WTC11 (cell line): Measurements from ENCODE around the gene PC.

ENCODE experiments used
- CTCF ChIP-seq: fragments of 200-600 bp; IDR thresholded peaks from 2 replicates; pipeline ENCODE4 v1.8.0; 2022; ENCODE audit warnings: antibody characterized with exemption
- E2F4 ChIP-seq: sonication (generic); formaldehyde crosslinking; IDR thresholded peaks from 2 replicates; pipeline ENCODE4 v1.8.1; 2022; ENCODE audit warnings: low read depth, mild to moderate bottlenecking, moderate library complexity, missing genetic modification reagents, borderline replicate concordance
- ESRRA ChIP-seq: sonication (generic); formaldehyde crosslinking; IDR thresholded peaks from 2 replicates; pipeline ENCODE4 v1.8.1; 2022; ENCODE audit warnings: mild to moderate bottlenecking, missing genetic modification reagents, borderline replicate concordance
- GABPB1 ChIP-seq: sonication (generic); formaldehyde crosslinking; IDR thresholded peaks from 2 replicates; pipeline ENCODE4 v1.8.1; 2023; ENCODE audit warnings: mild to moderate bottlenecking, missing genetic modification reagents
- MLX ChIP-seq: sonication (generic); formaldehyde crosslinking; IDR thresholded peaks from 2 replicates; pipeline ENCODE4 v1.8.1; 2023; ENCODE audit warnings: mild to moderate bottlenecking, missing genetic modification reagents, moderate library complexity
- TCF7 ChIP-seq: sonication (generic); formaldehyde crosslinking; IDR thresholded peaks from 2 replicates; pipeline ENCODE4 v1.8.0; 2022; ENCODE audit warnings: mild to moderate bottlenecking, low read depth, missing genetic modification reagents, moderate library complexity
- TP53 ChIP-seq: sonication (generic); formaldehyde crosslinking; IDR thresholded peaks from 2 replicates; pipeline ENCODE4 v1.8.1; 2023; ENCODE audit warnings: mild to moderate bottlenecking, missing genetic modification reagents
- ZNF263 ChIP-seq: sonication (generic); formaldehyde crosslinking; IDR thresholded peaks from 2 replicates; pipeline ENCODE4 v1.8.1; 2022; ENCODE audit warnings: low read depth, mild to moderate bottlenecking, moderate library complexity, missing genetic modification reagents
- ZNF671 ChIP-seq: fragments of 250-450 bp; sonication (Bioruptor Pico); IDR thresholded peaks from 2 replicates; pipeline ENCODE4 v1.8.0; 2021; ENCODE audit warnings: mild to moderate bottlenecking

GRCh38 chr11:66936311-66936711, 21.9 kb downstream of the PC start:
- TF ChIP-seq CTCF (no peak), E2F4 (CRISPR knock-in tag) (no peak), TP53 (CRISPR knock-in tag) (no peak), GABPB1 (CRISPR knock-in tag) (no peak), MLX (CRISPR knock-in tag) (no peak), ESRRA (CRISPR knock-in tag) (no peak), ZNF671 (CRISPR knock-in tag) (no peak), ZNF263 (CRISPR knock-in tag) (no peak), TCF7 (CRISPR knock-in tag) (no peak)
